Transverse colon (tissue), 4 donors: ENCODE results near the gene MAPK14. TPM values are rescaled to one million over a fixed set of nuclear protein-coding genes. Genes with fewer than 3 reads are reported as not detected.

Experiments used
- DNase-seq: peaks from one replicate; pipeline ENCODE4 v3.0.0-alpha.2; 2019
- H3K27ac ChIP-seq, 4 donors: fragments of 200-600 bp; sonication (generic); 2 replicates each; pipeline ENCODE4 v1.5.1; 2016 to 2018; ENCODE audit warnings: inconsistent platforms in 4 of 4
- H3K27me3 ChIP-seq: fragments of 200-600 bp; sonication (generic); 2 replicates; pipeline ENCODE4 v1.5.1; 2017; ENCODE audit warnings: inconsistent platforms
- H3K36me3 ChIP-seq, 4 donors: fragments of 200-600 bp; sonication (generic); 2 replicates each; pipeline ENCODE4 v1.5.1; 2017 to 2019; ENCODE audit warnings: inconsistent platforms in 4 of 4
- H3K4me1 ChIP-seq, 4 donors: fragments of 200-600 bp; sonication (generic); 2 replicates each; pipeline ENCODE4 v1.5.1; 2017 to 2020; ENCODE audit warnings: inconsistent platforms in 4 of 4
- H3K4me3 ChIP-seq, 4 donors: fragments of 200-600 bp; sonication (generic); 1 replicate in 1 of 4; 2 replicates in 3 of 4; pipeline versions ENCODE4 v1.5.1 to v1.6.1; 2017 to 2019; ENCODE audit warnings: inconsistent platforms in 4 of 4
- H3K9me3 ChIP-seq, 2 donors: fragments of 200-600 bp; sonication (generic); 2 replicates each; pipeline ENCODE4 v1.5.1; 2017 to 2019; ENCODE audit warnings: inconsistent platforms in 2 of 2
- CTCF ChIP-seq, 5 experiments: fragments of 200-600 bp in 3 of 5; fragments of 450-650 bp in 2 of 5; sonication (generic) in 3 of 5; IDR thresholded peaks; 1 replicate in 2 of 5; 2 replicates in 3 of 5; pipeline ENCODE4 v1.5.1; 2016 to 2017; ENCODE audit warnings: antibody characterized with exemption in 5 of 5, inconsistent platforms in 3 of 5, mild to moderate bottlenecking in 2 of 5, moderate library complexity in 1 of 5
- EP300 ChIP-seq: sonication (generic); formaldehyde crosslinking; IDR thresholded peaks from one replicate; pipeline ENCODE4 v1.6.1; 2017; ENCODE audit warnings: antibody characterized with exemption, low read depth
- POLR2A ChIP-seq: fragments of 450-650 bp; IDR thresholded peaks from one replicate; pipeline ENCODE4 v1.6.1; 2016; ENCODE audit warnings: antibody characterized with exemption, mild to moderate bottlenecking, moderate library complexity
- POLR2AphosphoS5 ChIP-seq, 3 donors: sonication (generic); formaldehyde crosslinking; IDR thresholded peaks; one replicate each; pipeline ENCODE4 v1.6.1; 2016; ENCODE audit warnings: antibody characterized with exemption in 3 of 3
- WGBS, 2 donors: methylation state at CpG; one replicate each; pipeline ENCODE4 v1.1.5; 2018; ENCODE audit warnings: low coverage in 1 of 2; 5-methylcytosine and 5-hydroxymethylcytosine counted together
- in situ Hi-C, 4 donors: fragments of 200-750 bp; cut with MboI; loops; one replicate each; pipeline versions ENCODE4 v1.15.0 to v1.15.1; 2017; ENCODE audit warnings: low sequenced_read_pairs in 3 of 4, low pct_ligation_motif_present in 1 of 4, low pct_unique_long_range_greater_than_20kb in 1 of 4
- intact Hi-C: fragments of 100-400 bp; cut with DNase I; formaldehyde crosslinking; loops from one replicate; pipeline ENCODE4 v1.15.1; 2023; ENCODE audit warnings: low total_unique reads
- total RNA-seq, 4 donors: library from RNA; depleted of rRNA; stranded (reverse); fragments of >200 nt; gene quantifications; one replicate each; pipeline ENCODE4 v1.1.0, GENCODE V29; 2016

MAPK14 gene
- total RNA-seq, 4 donors from 2014 or later = 82.2 to 132 (median 112) TPM

GRCh38 chr6:36098253-36098919, 70.8 kb downstream of the MAPK14 start:
- intact Hi-C loops = no loop called here
- in situ Hi-C loops = loop anchor here in 3 of 4 donors (5.0 to 10.0 kb wide), 2 partner anchors 71 to 74 kb away; partner anchors contain the start of genes MAPK14 (in 3 of the 3) and SLC26A8 (in 1 of the 3)
- peaks cover 0 to 21% (median 5%) of the 10 kb centered on the region in 4 donors for H3K36me3 ChIP-seq
- no peak for DNase-seq
- no peak overlapping the region for H3K4me3 ChIP-seq
- no peak overlapping the region for H3K27ac ChIP-seq
- H3K4me1 ChIP-seq = peaks cover 0 to 31% (median 25%) of the 10 kb centered on the region in 4 donors
- WGBS, 2 donors = 81 to 83% methylated on average over 3 of the region's 3 CpGs
- TF ChIP-seq POLR2AphosphoS5 (IDR thresholded peaks at IDR 0.05) (no peak), CTCF (IDR thresholded peaks at IDR 0.05) (no peak), EP300 (no peak), POLR2A (no peak)
- no peaks in the 10 kb centered on the region for H3K27me3 ChIP-seq
- H3K9me3 ChIP-seq = no peaks in the 10 kb centered on the region

GRCh38 chr6:36098920-36099647, 71.5 kb downstream of the MAPK14 start:
- WGBS, 2 donors = 66 to 70% methylated on average over 3 to 5 of the region's 5 CpGs
- H3K4me1 ChIP-seq = peaks cover 0 to 31% (median 25%) of the 10 kb centered on the region in 4 donors
- TF ChIP-seq CTCF (IDR thresholded peaks at IDR 0.05) (no peak), POLR2AphosphoS5 (IDR thresholded peaks at IDR 0.05) (no peak), POLR2A (no peak), EP300 (no peak)
- in situ Hi-C loops (loop anchor here in 3 of 4 donors (5.0 to 10.0 kb wide), 2 partner anchors 72 to 74 kb away; partner anchors contain the start of genes MAPK14 (in 3 of the 3) and SLC26A8 (in 1 of the 3)), intact Hi-C loops (no loop called here)
- no peak overlapping the region for H3K27ac ChIP-seq
- H3K9me3 ChIP-seq = no peaks in the 10 kb centered on the region
- peaks cover 0 to 22% (median 8%) of the 10 kb centered on the region in 4 donors for H3K36me3 ChIP-seq
- H3K4me3 ChIP-seq = no peak overlapping the region
- H3K27me3 ChIP-seq = no peaks in the 10 kb centered on the region
- DNase-seq = no peak

- 57 to 64% methylated on average over 4 to 6 of the region's 6 CpGs for WGBS, 2 donors
- Histone ChIP-seq H3K36me3 (peaks cover 0 to 22% (median 9%) of the 10 kb centered on the region in 4 donors), H3K4me1 (peaks cover 0 to 26% (median 19%) of the 10 kb centered on the region in 4 donors), H3K9me3 (no peaks in the 10 kb centered on the region), H3K27me3 (no peaks in the 10 kb centered on the region), H3K27ac (no peak overlapping the region), H3K4me3 (no peak overlapping the region)
- TF ChIP-seq POLR2AphosphoS5 (IDR thresholded peaks at IDR 0.05) (no peak), EP300 (no peak), POLR2A (no peak)
- intact Hi-C loops = no loop called here
- no peak for DNase-seq
- in situ Hi-C loops = loop anchor here in 3 of 4 donors (5.0 to 25.0 kb wide), 3 partner anchors 73 to 262 kb away; partner anchors contain the start of genes MAPK14 (in 3 of the 3) and SLC26A8 (in 1 of the 3)
These were observed 72.4 kb downstream of the MAPK14 start for GRCh38 chr6:36099869-36100483.

- no peaks in the 10 kb centered on the region for H3K27me3 ChIP-seq
- TF ChIP-seq EP300 (no peak), POLR2A (no peak), POLR2AphosphoS5 (IDR thresholded peaks at IDR 0.05) (no peak), CTCF (IDR thresholded peaks at IDR 0.05) (no peak)
- no peak for DNase-seq
- no peaks in the 10 kb centered on the region for H3K9me3 ChIP-seq
- in situ Hi-C loops (loop anchor here in 1 of 4 donors (25.0 kb wide), 1 partner anchor 261 kb away; no protein-coding TSS in a partner anchor), intact Hi-C loops (no loop called here)
- WGBS, 2 donors = 92 to 100% methylated on average over 1 to 3 of the region's 3 CpGs
- no peak overlapping the region for H3K4me3 ChIP-seq
- peaks cover 0 to 16% (median 6%) of the 10 kb centered on the region in 4 donors for H3K4me1 ChIP-seq
- no peak overlapping the region for H3K27ac ChIP-seq
- peaks cover 0 to 22% (median 9%) of the 10 kb centered on the region in 4 donors for H3K36me3 ChIP-seq
These were observed 74.1 kb downstream of the MAPK14 start for GRCh38 chr6:36101691-36102090.
